ENCODE measurements around the gene TRIOBP.

DNA sequence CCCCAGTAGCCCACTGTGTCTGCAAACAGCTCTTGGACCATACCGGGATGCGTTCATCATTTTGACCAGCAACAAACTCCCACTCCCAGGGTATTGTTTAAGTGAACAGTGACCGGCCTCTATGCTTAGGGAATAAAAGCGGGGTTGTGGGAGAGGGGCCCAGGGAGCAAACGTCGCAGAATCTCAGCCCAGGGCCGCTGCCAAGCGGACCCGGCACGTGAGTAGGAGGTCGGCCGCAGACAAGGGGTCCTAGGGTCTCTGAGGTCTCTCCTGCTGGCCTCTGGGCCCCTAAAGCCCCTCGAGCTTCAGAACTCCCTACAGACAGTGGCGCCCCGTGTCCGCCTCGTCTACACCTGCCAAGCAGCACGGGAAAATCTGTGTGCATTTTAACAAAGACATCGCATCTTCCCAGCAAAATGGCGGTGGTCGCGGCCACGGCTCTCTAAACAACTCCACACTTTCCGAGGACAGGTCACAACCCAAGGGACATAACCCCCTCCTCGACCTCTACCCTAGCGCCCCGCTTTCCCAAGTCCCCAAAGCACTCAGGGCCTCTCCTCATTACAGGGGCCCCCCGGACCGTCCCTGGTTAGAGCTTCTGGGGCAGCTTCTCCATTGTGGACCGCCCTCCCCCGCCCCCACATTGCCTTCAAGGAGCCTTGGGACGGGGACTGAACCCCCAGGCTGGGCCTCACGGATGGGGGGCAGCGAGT is 106.9 kb downstream of the TRIOBP start:
- TF ChIP-seq CTCF (IDR thresholded peaks at IDR 0.05), result no peak
- TF ChIP-seq POLR2A (IDR thresholded peaks at IDR 0.05), result no peak
